ENCODE measurements around the gene VIT.

VIT gene

GRCh38 chr2:36792951-36793350 lies 96.4 kb downstream of the VIT start:
- Histone ChIP-seq H3K4me2 (ENCODE audit: low read depth, low read length, poor library complexity, severe bottlenecking) (peak overlapping the region; percentile 0), H3K9ac (ENCODE audit: low read depth, low read length, poor library complexity, severe bottlenecking) (no peak overlapping the region)

GRCh38 chr2:36797324-36798070 lies 101.0 kb downstream of the VIT start:
- no peaks in the 10 kb centered on the region for H3K9me2 ChIP-seq (replicated peaks; ENCODE audit: low read depth, low read length)
- H3K4me1 ChIP-seq (ENCODE audit: insufficient read depth, low read length, poor library complexity, severe bottlenecking) = peaks cover 5% of the 10 kb centered on the region
- no peaks in the 10 kb centered on the region for H3K27me3 ChIP-seq (ENCODE audit: insufficient read depth, low read length, poor library complexity, severe bottlenecking)
- H3F3A ChIP-seq (ENCODE audit: low read depth) = no peaks in the 10 kb centered on the region
- H3K79me2 ChIP-seq (ENCODE audit: insufficient read depth, low read length) = no peaks in the 10 kb centered on the region
- no peak overlapping the region for H2AFZ ChIP-seq (ENCODE audit: low read length)
- no peak overlapping the region for H3K4me3 ChIP-seq (ENCODE audit: low read length, poor library complexity, severe bottlenecking)
- no peak overlapping the region for H3K9ac ChIP-seq (ENCODE audit: low read depth, low read length, poor library complexity, severe bottlenecking)
- no peaks in the 10 kb centered on the region for H4K20me1 ChIP-seq (ENCODE audit: insufficient read depth, low read length, poor library complexity, severe bottlenecking)
- H3K9me3 ChIP-seq (ENCODE audit: insufficient read depth, low read depth, low read length) = no peaks in the 10 kb centered on the region
- no peaks in the 10 kb centered on the region for H3K36me3 ChIP-seq (ENCODE audit: insufficient read depth, low read length)
- H3K4me2 ChIP-seq (ENCODE audit: low read depth, low read length, poor library complexity, severe bottlenecking) = no peak overlapping the region
- TF ChIP-seq CTCF (conservative IDR thresholded peaks at IDR 0.05; ENCODE audit: low read length) = no peak
- no peak for TF ChIP-seq EZH2phosphoT487 (IDR thresholded peaks at IDR 0.05; ENCODE audit: borderline replicate concordance)

More at GRCh38 chr2:36792951-36793350, 96.4 kb downstream of the VIT start:
- Histone ChIP-seq H3K9me3 (ENCODE audit: insufficient read depth, low read depth, low read length) (no peaks in the 10 kb centered on the region), H3K4me1 (ENCODE audit: insufficient read depth, low read length, poor library complexity, severe bottlenecking) (peaks cover 23% of the 10 kb centered on the region), H3K79me2 (ENCODE audit: insufficient read depth, low read length) (no peaks in the 10 kb centered on the region), H3K27me3 (ENCODE audit: insufficient read depth, low read length, poor library complexity, severe bottlenecking) (no peaks in the 10 kb centered on the region), H3K4me3 (ENCODE audit: low read length, poor library complexity, severe bottlenecking) (no peak overlapping the region), H2AFZ (ENCODE audit: low read length) (no peak overlapping the region), H3F3A (ENCODE audit: low read depth) (no peaks in the 10 kb centered on the region), H4K20me1 (ENCODE audit: insufficient read depth, low read length, poor library complexity, severe bottlenecking) (no peaks in the 10 kb centered on the region), H3K9me2 (replicated peaks; ENCODE audit: low read depth, low read length) (no peaks in the 10 kb centered on the region), H3K36me3 (ENCODE audit: insufficient read depth, low read length) (no peaks in the 10 kb centered on the region)
- TF ChIP-seq EZH2phosphoT487 (IDR thresholded peaks at IDR 0.05; ENCODE audit: borderline replicate concordance) = no peak
- no peak for TF ChIP-seq CTCF (conservative IDR thresholded peaks at IDR 0.05; ENCODE audit: low read length)

GRCh38 chr2:36798724-36799123 lies 102.2 kb downstream of the VIT start:
- H3K9me2 ChIP-seq (replicated peaks; ENCODE audit: low read depth, low read length) = no peaks in the 10 kb centered on the region
- no peak overlapping the region for H3K9ac ChIP-seq (ENCODE audit: low read depth, low read length, poor library complexity, severe bottlenecking)
- TF ChIP-seq CTCF (conservative IDR thresholded peaks at IDR 0.05; ENCODE audit: low read length) (no peak), EZH2phosphoT487 (IDR thresholded peaks at IDR 0.05; ENCODE audit: borderline replicate concordance) (no peak)
- no peaks in the 10 kb centered on the region for H3K36me3 ChIP-seq (ENCODE audit: insufficient read depth, low read length)
- H3K27me3 ChIP-seq (ENCODE audit: insufficient read depth, low read length, poor library complexity, severe bottlenecking) = no peaks in the 10 kb centered on the region
- no peaks in the 10 kb centered on the region for H3F3A ChIP-seq (ENCODE audit: low read depth)
- H2AFZ ChIP-seq (ENCODE audit: low read length) = no peak overlapping the region
- H3K79me2 ChIP-seq (ENCODE audit: insufficient read depth, low read length) = no peaks in the 10 kb centered on the region
- H3K4me2 ChIP-seq (ENCODE audit: low read depth, low read length, poor library complexity, severe bottlenecking) = no peak overlapping the region
- H4K20me1 ChIP-seq (ENCODE audit: insufficient read depth, low read length, poor library complexity, severe bottlenecking) = no peaks in the 10 kb centered on the region
- no peak overlapping the region for H3K4me3 ChIP-seq (ENCODE audit: low read length, poor library complexity, severe bottlenecking)
- peaks cover 4% of the 10 kb centered on the region for H3K4me1 ChIP-seq (ENCODE audit: insufficient read depth, low read length, poor library complexity, severe bottlenecking)
- H3K9me3 ChIP-seq (ENCODE audit: insufficient read depth, low read depth, low read length) = no peaks in the 10 kb centered on the region

Measured in Loucy (cell line).